Tibial nerve (tissue), 3 donors: ENCODE measurements around the gene AGPAT1.

Experiments used
- POLR2A ChIP-seq, 2 donors: fragments of 450-650 bp; IDR thresholded peaks; one replicate each; pipeline ENCODE4 v1.6.1; 2017; ENCODE audit warnings: antibody characterized with exemption in 2 of 2, mild to moderate bottlenecking in 2 of 2, moderate library complexity in 2 of 2
- TF ChIP-seq, protein P1 (sequence below), 5 experiments: fragments of 200-600 bp in 3 of 5; fragments of 450-650 bp in 2 of 5; sonication (generic) in 3 of 5; IDR thresholded peaks; one replicate each; pipeline ENCODE4 v1.5.1; 2016 to 2019; ENCODE audit warnings: antibody characterized with exemption in 5 of 5, mild to moderate bottlenecking in 3 of 5, moderate library complexity in 2 of 5

DNA sequence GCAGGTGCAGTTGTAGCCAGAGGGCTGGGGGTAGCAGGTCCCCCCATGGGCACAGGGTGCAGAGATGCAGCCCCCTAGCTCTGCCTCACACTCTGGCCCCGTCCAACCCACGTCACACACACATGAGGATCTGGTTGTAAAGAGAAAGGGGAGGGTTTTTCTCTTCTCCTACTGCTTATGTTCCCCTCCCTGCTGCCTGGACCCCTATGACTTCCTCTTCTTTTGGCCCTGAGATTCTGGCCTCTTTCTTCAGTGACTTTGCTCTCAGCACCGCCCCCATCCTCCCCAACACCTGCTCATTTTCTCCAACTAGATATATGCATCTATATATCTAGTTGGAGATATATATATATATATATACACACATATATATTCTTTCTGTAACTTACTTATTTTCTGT lies 38.2 kb upstream of the AGPAT1 start:
- TF ChIP-seq, protein P1, sequence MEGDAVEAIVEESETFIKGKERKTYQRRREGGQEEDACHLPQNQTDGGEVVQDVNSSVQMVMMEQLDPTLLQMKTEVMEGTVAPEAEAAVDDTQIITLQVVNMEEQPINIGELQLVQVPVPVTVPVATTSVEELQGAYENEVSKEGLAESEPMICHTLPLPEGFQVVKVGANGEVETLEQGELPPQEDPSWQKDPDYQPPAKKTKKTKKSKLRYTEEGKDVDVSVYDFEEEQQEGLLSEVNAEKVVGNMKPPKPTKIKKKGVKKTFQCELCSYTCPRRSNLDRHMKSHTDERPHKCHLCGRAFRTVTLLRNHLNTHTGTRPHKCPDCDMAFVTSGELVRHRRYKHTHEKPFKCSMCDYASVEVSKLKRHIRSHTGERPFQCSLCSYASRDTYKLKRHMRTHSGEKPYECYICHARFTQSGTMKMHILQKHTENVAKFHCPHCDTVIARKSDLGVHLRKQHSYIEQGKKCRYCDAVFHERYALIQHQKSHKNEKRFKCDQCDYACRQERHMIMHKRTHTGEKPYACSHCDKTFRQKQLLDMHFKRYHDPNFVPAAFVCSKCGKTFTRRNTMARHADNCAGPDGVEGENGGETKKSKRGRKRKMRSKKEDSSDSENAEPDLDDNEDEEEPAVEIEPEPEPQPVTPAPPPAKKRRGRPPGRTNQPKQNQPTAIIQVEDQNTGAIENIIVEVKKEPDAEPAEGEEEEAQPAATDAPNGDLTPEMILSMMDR (IDR thresholded peaks at IDR 0.05) = no peak
- TF ChIP-seq POLR2A (IDR thresholded peaks at IDR 0.05) = no peak
